ENCODE measurements around the gene ZMYM4.

ZMYM4 gene

GRCh38 chr1:35261412-35262120 is 6.9 kb upstream of the ZMYM4 start:
- no peak overlapping the region for H3K9ac ChIP-seq (ENCODE audit: insufficient read length, low read depth)
- H3K4me1 ChIP-seq (ENCODE audit: insufficient read depth, insufficient read length) = no peaks in the 10 kb centered on the region
- H3K4me3 ChIP-seq (ENCODE audit: insufficient read length, low read depth) = no peak overlapping the region
- no peaks in the 10 kb centered on the region for H3K36me3 ChIP-seq (ENCODE audit: insufficient read depth, insufficient read length, low read length)
- DNase-seq (ENCODE audit: low read depth, low spot score) = no peak
- TF ChIP-seq ZNF274 (IDR thresholded peaks at IDR 0.05; ENCODE audit: low read depth, low read length) (no peak), SUZ12 (IDR thresholded peaks at IDR 0.05; ENCODE audit: extremely low read depth, insufficient read depth, insufficient read length) (no peak), YY1 (IDR thresholded peaks at IDR 0.05; ENCODE audit: insufficient read depth, insufficient read length) (no peak)
- H3K27me3 ChIP-seq (ENCODE audit: insufficient read depth, insufficient read length) = no peaks in the 10 kb centered on the region
- no peaks in the 10 kb centered on the region for H3K9me3 ChIP-seq (ENCODE audit: insufficient read depth, low read length)

- no peaks in the 10 kb centered on the region for H3K4me1 ChIP-seq (ENCODE audit: insufficient read depth, insufficient read length)
- H3K9ac ChIP-seq (ENCODE audit: insufficient read length, low read depth) = no peak overlapping the region
- H3K36me3 ChIP-seq (ENCODE audit: insufficient read depth, insufficient read length, low read length) = no peaks in the 10 kb centered on the region
- H3K27me3 ChIP-seq (ENCODE audit: insufficient read depth, insufficient read length) = no peaks in the 10 kb centered on the region
- H3K4me3 ChIP-seq (ENCODE audit: insufficient read length, low read depth) = no peak overlapping the region
- DNase-seq (ENCODE audit: low read depth, low spot score) = no peak
- TF ChIP-seq SUZ12 (IDR thresholded peaks at IDR 0.05; ENCODE audit: extremely low read depth, insufficient read depth, insufficient read length) = no peak
- H3K9me3 ChIP-seq (ENCODE audit: insufficient read depth, low read length) = peaks cover 11% of the 10 kb centered on the region
Measured at GRCh38 chr1:35264035-35264434, 4.5 kb upstream of the ZMYM4 start.

- no peak overlapping the region for H3K4me3 ChIP-seq (ENCODE audit: insufficient read length, low read depth)
- H3K9ac ChIP-seq (ENCODE audit: insufficient read length, low read depth) = peak overlapping the region; percentile 1
- H3K4me1 ChIP-seq (ENCODE audit: insufficient read depth, insufficient read length) = no peaks in the 10 kb centered on the region
- peaks cover under 1% of the 10 kb centered on the region for H3K36me3 ChIP-seq (ENCODE audit: insufficient read depth, insufficient read length, low read length)
- TF ChIP-seq ZNF274 (IDR thresholded peaks at IDR 0.05; ENCODE audit: low read depth, low read length) (no peak), SUZ12 (IDR thresholded peaks at IDR 0.05; ENCODE audit: extremely low read depth, insufficient read depth, insufficient read length) (no peak), YY1 (IDR thresholded peaks at IDR 0.05; ENCODE audit: insufficient read depth, insufficient read length) (no peak)
- peaks cover 11% of the 10 kb centered on the region for H3K9me3 ChIP-seq (ENCODE audit: insufficient read depth, low read length)
- peak; percentile 64 for DNase-seq (ENCODE audit: low read depth, low spot score)
- H3K27me3 ChIP-seq (ENCODE audit: insufficient read depth, insufficient read length) = no peaks in the 10 kb centered on the region
Measured at GRCh38 chr1:35264871-35265270, 3.6 kb upstream of the ZMYM4 start.

- peaks cover 7% of the 10 kb centered on the region for H3K36me3 ChIP-seq (ENCODE audit: insufficient read depth, insufficient read length, low read length)
- DNase-seq (ENCODE audit: low read depth, low spot score) = no peak
- H3K9me3 ChIP-seq (ENCODE audit: insufficient read depth, low read length) = peaks cover 11% of the 10 kb centered on the region
- no peak overlapping the region for H3K4me3 ChIP-seq (ENCODE audit: insufficient read length, low read depth)
- H3K9ac ChIP-seq (ENCODE audit: insufficient read length, low read depth) = no peak overlapping the region
- no peak for TF ChIP-seq YY1 (IDR thresholded peaks at IDR 0.05; ENCODE audit: insufficient read depth, insufficient read length)
- no peak for TF ChIP-seq SUZ12 (IDR thresholded peaks at IDR 0.05; ENCODE audit: extremely low read depth, insufficient read depth, insufficient read length)
- no peak for TF ChIP-seq ZNF274 (IDR thresholded peaks at IDR 0.05; ENCODE audit: low read depth, low read length)
- H3K4me1 ChIP-seq (ENCODE audit: insufficient read depth, insufficient read length) = no peaks in the 10 kb centered on the region
- H3K27me3 ChIP-seq (ENCODE audit: insufficient read depth, insufficient read length) = no peaks in the 10 kb centered on the region
Measured at GRCh38 chr1:35266306-35266705, 2.2 kb upstream of the ZMYM4 start.

GRCh38 chr1:35269201-35269988 is 886 bp downstream of the ZMYM4 start:
- Histone ChIP-seq H3K9me3 (ENCODE audit: insufficient read depth, low read length) (peaks cover 11% of the 10 kb centered on the region), H3K36me3 (ENCODE audit: insufficient read depth, insufficient read length, low read length) (peaks cover 17% of the 10 kb centered on the region), H3K27me3 (ENCODE audit: insufficient read depth, insufficient read length) (no peaks in the 10 kb centered on the region), H3K4me3 (ENCODE audit: insufficient read length, low read depth) (peak overlapping the region; percentile 59), H3K4me1 (ENCODE audit: insufficient read depth, insufficient read length) (no peaks in the 10 kb centered on the region), H3K9ac (ENCODE audit: insufficient read length, low read depth) (peak overlapping the region; percentile 82)
- DNase-seq (ENCODE audit: low read depth, low spot score) = no peak
- no peak for TF ChIP-seq YY1 (IDR thresholded peaks at IDR 0.05; ENCODE audit: insufficient read depth, insufficient read length)
- TF ChIP-seq SUZ12 (IDR thresholded peaks at IDR 0.05; ENCODE audit: extremely low read depth, insufficient read depth, insufficient read length) = no peak
- no peak for TF ChIP-seq ZNF274 (IDR thresholded peaks at IDR 0.05; ENCODE audit: low read depth, low read length)

- no peak for TF ChIP-seq SUZ12 (IDR thresholded peaks at IDR 0.05; ENCODE audit: extremely low read depth, insufficient read depth, insufficient read length)
- TF ChIP-seq YY1 (IDR thresholded peaks at IDR 0.05; ENCODE audit: insufficient read depth, insufficient read length) = no peak
- TF ChIP-seq ZNF274 (IDR thresholded peaks at IDR 0.05; ENCODE audit: low read depth, low read length) = no peak
- peak overlapping the region; percentile 59 for H3K4me3 ChIP-seq (ENCODE audit: insufficient read length, low read depth)
- no peak for DNase-seq (ENCODE audit: low read depth, low spot score)
- H3K36me3 ChIP-seq (ENCODE audit: insufficient read depth, insufficient read length, low read length) = peaks cover 17% of the 10 kb centered on the region
- H3K4me1 ChIP-seq (ENCODE audit: insufficient read depth, insufficient read length) = no peaks in the 10 kb centered on the region
- peak overlapping the region; percentile 82 for H3K9ac ChIP-seq (ENCODE audit: insufficient read length, low read depth)
- no peaks in the 10 kb centered on the region for H3K27me3 ChIP-seq (ENCODE audit: insufficient read depth, insufficient read length)
- H3K9me3 ChIP-seq (ENCODE audit: insufficient read depth, low read length) = peaks cover 11% of the 10 kb centered on the region
Measured at GRCh38 chr1:35269989-35270289, 1.4 kb downstream of the ZMYM4 start.

- Histone ChIP-seq H3K27me3 (ENCODE audit: insufficient read depth, insufficient read length) (no peaks in the 10 kb centered on the region), H3K9me3 (ENCODE audit: insufficient read depth, low read length) (peaks cover 11% of the 10 kb centered on the region), H3K9ac (ENCODE audit: insufficient read length, low read depth) (no peak overlapping the region), H3K4me1 (ENCODE audit: insufficient read depth, insufficient read length) (no peaks in the 10 kb centered on the region), H3K4me3 (ENCODE audit: insufficient read length, low read depth) (no peak overlapping the region), H3K36me3 (ENCODE audit: insufficient read depth, insufficient read length, low read length) (peaks cover 17% of the 10 kb centered on the region)
- TF ChIP-seq YY1 (IDR thresholded peaks at IDR 0.05; ENCODE audit: insufficient read depth, insufficient read length) (no peak), SUZ12 (IDR thresholded peaks at IDR 0.05; ENCODE audit: extremely low read depth, insufficient read depth, insufficient read length) (no peak), ZNF274 (IDR thresholded peaks at IDR 0.05; ENCODE audit: low read depth, low read length) (no peak)
- no peak for DNase-seq (ENCODE audit: low read depth, low spot score)
Measured at GRCh38 chr1:35270836-35271235, 2.3 kb downstream of the ZMYM4 start.
